ENCODE data around the gene CRY2. TPM values are rescaled to one million over a fixed set of nuclear protein-coding genes. Genes with fewer than 3 reads are reported as not detected.
A peak's percentile ranks its signal among the peaks of the same experiment; 100 is the strongest.

CRY2 gene
- total RNA-seq, 1 experiment from 2014 or later: 6.4 TPM

- peak; percentile 70 for DNase-seq (ENCODE audit: low read depth)
These were observed 71.2 kb downstream of the CRY2 start for GRCh38 chr11:45918331-45918941.

DNA sequence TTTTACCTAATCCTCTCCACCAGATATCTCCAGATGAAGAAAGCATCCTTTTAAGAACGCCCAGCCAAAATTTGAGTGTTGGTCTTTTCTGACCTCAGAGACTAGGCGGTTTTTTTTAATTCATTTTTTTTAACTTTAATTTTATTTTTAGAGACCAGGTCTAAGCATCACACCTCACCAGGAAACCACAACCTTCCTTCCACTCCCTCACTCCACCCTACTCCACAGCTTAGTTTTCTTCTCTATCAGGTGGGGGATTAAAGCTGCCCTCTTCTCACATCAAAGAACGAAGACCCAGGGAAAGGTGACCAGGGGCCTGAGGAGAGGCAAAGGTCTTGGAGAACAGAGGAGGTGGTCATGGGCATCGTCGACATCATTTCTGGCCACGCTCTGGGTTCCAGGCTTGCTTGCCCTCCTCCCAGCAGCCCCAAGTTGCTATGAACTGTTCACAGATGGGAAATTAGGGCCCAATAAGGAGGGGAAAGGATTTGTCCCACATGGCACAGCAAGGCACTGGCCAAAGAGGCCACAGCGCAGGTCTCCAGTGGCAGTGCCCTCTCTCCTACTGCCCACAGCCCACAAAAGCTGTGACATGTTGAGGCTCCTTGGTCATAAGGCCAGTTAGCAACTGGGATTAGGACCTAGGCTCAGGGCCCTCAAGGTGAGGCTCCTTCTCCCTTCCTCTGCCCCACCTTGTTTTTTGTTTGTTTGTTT, 71.8 kb downstream of the CRY2 start:
- DNase-seq (ENCODE audit: low read depth): no peak

GRCh38 chr11:45919806-45920530, 72.7 kb downstream of the CRY2 start:
- no peak for DNase-seq (ENCODE audit: low read depth)

DNA sequence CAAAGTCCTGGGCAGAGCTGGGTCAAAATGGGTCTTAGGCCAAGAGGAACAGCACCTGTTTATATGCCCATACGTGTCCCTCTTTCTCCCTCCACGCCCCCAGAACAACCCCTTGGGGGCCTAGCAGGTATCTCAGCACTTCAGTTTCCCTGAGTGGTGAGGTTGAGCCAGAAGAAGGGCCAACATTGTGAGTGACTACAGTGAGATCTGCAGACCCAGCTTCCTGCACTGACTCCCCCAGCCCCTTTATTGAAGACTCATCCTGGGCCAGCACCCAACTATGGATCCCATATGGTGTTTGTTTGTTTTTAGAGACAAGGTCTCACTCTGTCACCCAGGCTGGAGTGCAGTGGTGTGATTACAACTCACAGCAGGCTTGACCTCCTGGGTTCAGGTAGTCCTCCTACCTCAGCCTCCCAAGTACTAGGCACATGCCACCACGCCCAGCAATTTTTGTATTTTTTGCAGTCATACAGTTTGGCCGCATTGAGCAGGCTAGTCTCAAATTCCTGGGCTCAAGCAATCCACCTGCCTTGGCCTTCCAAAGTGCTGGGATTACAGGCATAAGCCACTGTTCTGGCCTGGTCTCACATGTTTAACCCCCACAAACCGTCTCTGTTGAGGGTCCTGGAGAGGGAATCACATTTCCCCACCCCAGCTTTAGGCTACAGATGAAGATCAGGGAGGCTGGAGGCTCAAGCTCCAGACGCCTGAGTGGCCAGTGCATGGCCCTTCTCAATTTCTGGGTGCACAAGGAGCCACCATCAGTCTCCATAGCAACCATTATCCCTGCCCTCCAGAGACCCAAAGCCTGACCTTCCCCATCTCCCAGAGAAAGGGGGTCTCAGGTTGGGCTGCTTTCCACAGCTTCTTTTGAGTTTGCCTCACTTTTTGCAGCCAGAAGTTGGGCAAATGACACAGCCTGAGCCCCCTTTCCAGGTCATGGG, 73.5 kb downstream of the CRY2 start:
- DNase-seq (ENCODE audit: low read depth): no peak

DNA sequence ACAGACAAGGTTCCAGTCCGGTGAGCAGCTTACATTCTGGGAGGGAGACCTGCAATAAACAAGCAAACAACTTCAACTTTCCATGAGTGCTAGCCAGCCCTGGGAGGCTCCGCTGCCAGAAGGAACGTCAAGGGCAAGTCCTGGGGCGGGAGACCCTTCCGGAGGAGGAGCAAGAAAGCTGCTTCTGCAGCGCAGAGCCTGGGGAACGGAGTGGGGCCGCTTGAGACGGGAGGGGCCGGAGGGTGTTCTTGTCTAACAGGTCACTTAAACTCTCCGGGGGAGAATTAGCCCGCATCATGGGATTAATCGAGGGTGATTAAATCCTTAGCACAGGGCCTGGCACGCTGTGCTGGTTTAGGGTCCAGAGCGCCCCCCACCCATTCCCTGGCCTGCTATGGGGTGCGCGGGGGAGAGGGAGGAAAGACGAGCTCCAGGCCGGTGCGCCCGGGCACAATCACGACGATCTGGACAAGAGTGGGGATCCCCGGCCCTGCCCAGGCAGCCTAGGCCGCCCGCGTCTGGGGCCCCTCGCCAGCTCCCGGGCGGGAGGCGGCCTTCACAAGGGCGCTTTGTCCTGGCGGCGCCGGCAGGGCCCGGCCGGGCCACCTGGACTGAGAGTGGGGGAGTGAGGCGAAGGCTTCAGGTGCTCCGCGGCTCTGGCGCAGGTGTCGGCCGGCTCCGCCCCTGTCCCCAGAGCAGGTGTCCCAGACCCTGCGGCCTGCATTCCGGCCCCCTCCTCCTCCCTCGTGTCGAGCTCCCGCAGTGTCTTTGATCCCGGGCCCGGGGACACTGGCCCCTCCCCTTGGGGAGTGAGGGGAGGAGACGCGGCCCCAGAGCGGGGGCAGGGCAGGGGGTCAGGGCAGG, 74.5 kb downstream of the CRY2 start:
- no peak for DNase-seq (ENCODE audit: low read depth)

DNA sequence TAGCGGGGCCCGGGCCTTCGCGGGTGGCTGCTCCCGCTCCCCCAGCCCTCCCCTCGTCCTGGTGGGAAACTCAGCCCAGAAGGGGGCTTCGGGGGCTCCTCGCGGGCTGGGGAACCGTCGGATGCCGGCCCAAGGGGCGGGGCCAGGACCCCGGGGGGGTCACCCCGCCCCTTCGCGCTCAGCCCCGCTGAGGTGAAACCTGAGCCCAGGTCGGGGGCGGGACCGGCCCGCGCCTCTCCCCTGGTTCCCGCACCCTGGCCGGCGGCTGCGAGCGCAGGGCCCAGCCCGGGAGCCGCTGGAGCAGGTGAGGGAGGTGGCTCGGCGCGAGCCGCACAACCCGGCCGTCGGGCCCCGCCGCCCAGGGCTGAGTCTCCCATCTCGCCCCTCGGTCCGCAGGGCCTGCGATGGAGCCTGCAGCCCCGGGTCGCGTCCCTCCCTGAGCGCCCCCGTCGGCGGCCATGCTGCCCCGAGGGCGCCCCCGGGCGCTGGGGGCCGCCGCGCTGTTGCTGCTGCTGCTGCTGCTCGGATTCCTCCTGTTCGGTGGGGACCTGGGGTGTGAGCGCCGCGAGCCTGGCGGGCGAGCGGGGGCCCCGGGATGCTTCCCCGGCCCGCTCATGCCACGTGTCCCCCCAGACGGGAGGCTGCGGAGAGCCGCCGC, 75.3 kb downstream of the CRY2 start, which contains the start of gene LARGE2:
Gene LARGE2, plus strand, starts transcription at position 232 of the 658 bp plus-strand sequence. Its CDS starts 227 bp downstream, at position 459.
- no peak for DNase-seq (ENCODE audit: low read depth)

GRCh38 chr11:45924036-45924915, 77.0 kb downstream of the CRY2 start:
- DNase-seq (ENCODE audit: low read depth): no peak

- no peak for DNase-seq (ENCODE audit: low read depth)
These were observed 77.7 kb downstream of the CRY2 start for GRCh38 chr11:45924927-45925326.

DNA sequence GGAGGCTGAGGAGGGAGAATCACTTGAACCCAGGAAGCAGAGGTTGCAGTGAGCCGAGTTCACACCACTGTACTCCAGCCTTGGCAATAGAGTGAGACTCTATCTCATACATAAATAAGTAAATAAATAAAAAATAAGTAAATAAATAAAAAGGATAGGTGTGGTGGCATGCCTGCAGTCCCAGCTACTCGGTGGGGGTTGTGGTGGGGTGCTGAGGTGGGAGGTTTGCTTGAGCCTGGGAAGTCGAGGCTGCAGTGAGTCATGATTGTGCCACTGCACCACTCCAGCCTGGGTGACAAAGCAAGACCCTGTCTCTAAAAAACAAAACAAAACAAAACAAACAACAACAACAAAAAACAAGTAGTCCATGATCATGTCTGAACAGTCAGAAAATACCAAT, 78.3 kb downstream of the CRY2 start:
- DNase-seq (ENCODE audit: low read depth): no peak

- DNase-seq (ENCODE audit: low read depth): no peak
These were observed 78.7 kb downstream of the CRY2 start for GRCh38 chr11:45926001-45926401.

- no peak for DNase-seq (ENCODE audit: low read depth)
These were observed 79.5 kb downstream of the CRY2 start for GRCh38 chr11:45926536-45927331.

- no peak for DNase-seq (ENCODE audit: low read depth)
These were observed 80.0 kb downstream of the CRY2 start for GRCh38 chr11:45927332-45927683.

DNA sequence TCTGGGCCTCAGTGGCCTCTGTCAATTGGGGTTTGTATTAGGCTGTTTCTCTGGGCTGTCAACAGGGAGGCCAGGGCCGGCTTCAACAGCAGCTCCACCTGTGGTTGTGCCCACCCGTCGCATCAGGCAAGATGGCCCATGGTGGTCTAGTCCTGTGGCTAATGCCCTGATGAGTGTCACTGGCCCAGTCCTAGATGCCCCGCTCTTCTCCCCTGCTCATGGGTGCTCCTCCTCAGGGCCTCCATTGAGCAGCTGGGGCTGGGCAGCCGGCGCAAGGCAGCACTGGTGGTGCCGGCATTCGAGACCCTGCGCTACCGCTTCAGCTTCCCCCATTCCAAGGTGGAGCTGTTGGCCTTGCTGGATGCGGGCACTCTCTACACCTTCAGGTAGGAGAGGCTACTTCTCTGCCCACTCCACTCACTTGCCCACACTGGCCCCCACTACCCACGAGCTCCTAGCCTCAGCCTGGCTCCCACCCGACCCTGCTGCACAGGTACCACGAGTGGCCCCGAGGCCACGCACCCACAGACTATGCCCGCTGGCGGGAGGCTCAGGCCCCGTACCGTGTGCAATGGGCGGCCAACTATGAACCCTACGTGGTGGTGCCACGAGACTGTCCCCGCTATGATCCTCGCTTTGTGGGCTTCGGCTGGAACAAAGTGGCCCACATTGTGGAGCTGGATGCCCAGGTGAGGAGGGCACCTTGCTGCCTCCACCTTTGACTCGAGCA, 80.6 kb downstream of the CRY2 start:
- DNase-seq (ENCODE audit: low read depth): no peak

DNA sequence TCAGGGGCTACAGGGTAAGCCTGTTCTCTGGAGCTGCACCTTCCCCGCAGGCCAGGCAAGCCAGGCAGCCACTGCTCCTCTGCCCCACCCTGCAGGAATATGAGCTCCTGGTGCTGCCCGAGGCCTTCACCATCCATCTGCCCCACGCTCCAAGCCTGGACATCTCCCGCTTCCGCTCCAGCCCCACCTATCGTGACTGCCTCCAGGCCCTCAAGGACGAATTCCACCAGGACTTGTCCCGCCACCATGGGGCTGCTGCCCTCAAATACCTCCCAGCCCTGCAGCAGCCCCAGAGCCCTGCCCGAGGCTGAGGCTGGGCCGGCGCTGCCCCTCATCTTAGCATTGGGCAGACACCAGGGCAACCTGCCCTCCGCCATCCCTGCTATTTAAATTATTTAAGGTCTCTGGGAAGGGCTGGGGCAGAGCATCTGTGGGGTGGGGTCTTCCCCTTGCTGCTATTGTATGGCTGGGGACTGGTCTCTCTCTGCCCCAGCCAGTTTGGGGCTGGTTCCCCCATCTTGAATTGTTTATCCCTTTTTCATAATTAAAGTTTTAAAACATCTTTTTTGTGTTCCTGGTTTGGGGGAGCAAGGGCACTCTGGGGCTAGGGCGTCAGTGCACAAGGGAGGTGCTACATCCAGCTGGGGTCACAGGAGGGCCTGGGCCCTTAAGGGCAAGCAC, 81.4 kb downstream of the CRY2 start:
- no peak for DNase-seq (ENCODE audit: low read depth)

GRCh38 chr11:45929486-45930030, 82.3 kb downstream of the CRY2 start:
- DNase-seq (ENCODE audit: low read depth): no peak

DNA sequence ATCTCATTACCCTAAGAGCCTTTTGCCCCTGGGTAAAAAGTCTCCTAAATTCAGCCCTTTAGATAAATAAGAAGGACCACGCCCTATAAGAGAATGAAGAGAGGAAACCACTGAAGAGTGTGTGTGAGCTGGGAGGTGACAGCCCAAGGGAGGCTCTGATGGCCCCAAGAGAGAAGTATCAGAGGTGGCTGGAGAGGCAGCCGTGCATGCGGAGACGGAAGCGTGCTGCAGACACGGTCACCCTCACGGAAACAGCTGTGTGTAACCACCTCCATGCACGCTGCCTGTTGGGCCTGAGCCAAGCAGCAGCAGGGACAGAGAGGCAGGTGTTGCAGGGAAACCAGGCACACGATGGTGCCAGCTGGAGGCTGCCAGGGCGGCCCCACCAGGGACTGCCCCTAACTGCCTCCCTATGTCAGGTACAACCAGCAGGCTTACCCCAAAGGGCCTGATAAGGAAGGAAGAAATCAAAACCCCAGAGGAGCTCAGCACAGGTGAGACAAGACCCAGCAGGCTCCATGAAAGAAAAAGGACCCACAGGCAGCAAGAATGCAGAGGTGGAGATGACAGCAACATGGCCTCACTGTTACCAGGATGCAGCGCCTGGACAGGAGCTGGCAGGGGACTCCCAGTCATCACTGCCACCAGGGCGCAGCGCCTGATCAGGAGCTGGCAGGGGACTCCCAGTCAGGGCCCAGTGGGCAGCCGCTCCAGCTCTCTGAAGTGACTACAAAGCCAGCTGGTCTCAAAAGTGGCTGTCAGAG, 82.9 kb downstream of the CRY2 start:
- no peak for DNase-seq (ENCODE audit: low read depth)

All from RPMI7951 (cell line).